ENCODE measurements around the gene ARNT2. TPM values are rescaled to one million over a fixed set of nuclear protein-coding genes. Genes with fewer than 3 reads are reported as not detected.

Gene ARNT2
- total and polyA plus RNA-seq, 4 experiments from 2014 or later: not detected

GRCh38 chr15:80420658-80421057 is 16.5 kb downstream of the ARNT2 start:
- no peak for DNase-seq
- H3K9me3 Mint-ChIP-seq: peaks cover 0 to 2% (median 0%) of the 10 kb centered on the region in 8 donors
- peaks cover 7 to 23% of the 10 kb centered on the region in 2 donors for H3K27me3 Mint-ChIP-seq
- Histone ChIP-seq H3K27ac (ENCODE audit: low read depth, low read length) (no peak overlapping the region), H3K27me3 (ENCODE audit: insufficient read depth, low read length) (no peaks in the 10 kb centered on the region), H3K9me3 (ENCODE audit: control insufficient read depth in 1 of 2, low read length in 2 of 2) (no peaks in the 10 kb centered on the region), H3K4me1 (ENCODE audit: insufficient read depth, low read length) (no peaks in the 10 kb centered on the region), H3K36me3 (ENCODE audit: insufficient read depth, low read length) (no peaks in the 10 kb centered on the region), H3K4me3 (ENCODE audit: low read length in 2 of 2) (no peak overlapping the region)
- H3K36me3 Mint-ChIP-seq: no peaks in the 10 kb centered on the region
- H3K27ac Mint-ChIP-seq: no peak overlapping the region
- ChIA-PET POLR2A (ENCODE audit: partially characterized antibody) (no interaction called here), CTCF (ENCODE audit: partially characterized antibody) (no interaction called here)
- H3K4me1 Mint-ChIP-seq: no peaks in the 10 kb centered on the region
- intact Hi-C loops (cut with micrococcal nuclease): no loop called here
- no peak overlapping the region for H3K4me3 Mint-ChIP-seq

- peaks cover 0 to 2% (median 0%) of the 10 kb centered on the region in 8 donors for H3K9me3 Mint-ChIP-seq
- H3K27ac Mint-ChIP-seq: no peak overlapping the region
- Histone ChIP-seq H3K4me3 (ENCODE audit: low read length in 2 of 2) (no peak overlapping the region), H3K4me1 (ENCODE audit: insufficient read depth, low read length) (no peaks in the 10 kb centered on the region), H3K27me3 (ENCODE audit: insufficient read depth, low read length) (no peaks in the 10 kb centered on the region), H3K36me3 (ENCODE audit: insufficient read depth, low read length) (no peaks in the 10 kb centered on the region), H3K27ac (ENCODE audit: low read depth, low read length) (no peak overlapping the region), H3K9me3 (ENCODE audit: control insufficient read depth in 1 of 2, low read length in 2 of 2) (no peaks in the 10 kb centered on the region)
- CTCF ChIA-PET (ENCODE audit: partially characterized antibody): no interaction called here
- intact Hi-C loops (cut with micrococcal nuclease): no loop called here
- no peak for DNase-seq
- H3K4me3 Mint-ChIP-seq: no peak overlapping the region
- peaks cover 8 to 11% of the 10 kb centered on the region in 2 donors for H3K27me3 Mint-ChIP-seq
- POLR2A ChIA-PET (ENCODE audit: partially characterized antibody): no interaction called here
- H3K36me3 Mint-ChIP-seq: no peaks in the 10 kb centered on the region
- H3K4me1 Mint-ChIP-seq: no peaks in the 10 kb centered on the region
Observed at GRCh38 chr15:80423215-80423614, 19.0 kb downstream of the ARNT2 start.

GRCh38 chr15:80424381-80424780 is 20.2 kb downstream of the ARNT2 start:
- intact Hi-C loops (cut with micrococcal nuclease): no loop called here
- no peaks in the 10 kb centered on the region for H3K36me3 Mint-ChIP-seq
- H3K9me3 ChIP-seq (ENCODE audit: control insufficient read depth in 1 of 2, low read length in 2 of 2): no peaks in the 10 kb centered on the region
- DNase-seq: no peak
- H3K27me3 Mint-ChIP-seq: peaks cover 3 to 7% of the 10 kb centered on the region in 2 donors
- H3K4me3 Mint-ChIP-seq: no peak overlapping the region
- no peaks in the 10 kb centered on the region for H3K4me1 ChIP-seq (ENCODE audit: insufficient read depth, low read length)
- H3K27ac ChIP-seq (ENCODE audit: low read depth, low read length): no peak overlapping the region
- CTCF ChIA-PET (ENCODE audit: partially characterized antibody): no interaction called here
- no peaks in the 10 kb centered on the region for H3K36me3 ChIP-seq (ENCODE audit: insufficient read depth, low read length)
- no peaks in the 10 kb centered on the region for H3K4me1 Mint-ChIP-seq
- H3K27ac Mint-ChIP-seq: no peak overlapping the region
- peaks cover 0 to under 1% (median 0%) of the 10 kb centered on the region in 8 donors for H3K9me3 Mint-ChIP-seq
- H3K4me3 ChIP-seq (ENCODE audit: low read length in 2 of 2): no peak overlapping the region
- POLR2A ChIA-PET (ENCODE audit: partially characterized antibody): no interaction called here
- no peaks in the 10 kb centered on the region for H3K27me3 ChIP-seq (ENCODE audit: insufficient read depth, low read length)

- Histone ChIP-seq H3K9me3 (ENCODE audit: control insufficient read depth in 1 of 2, low read length in 2 of 2) (no peaks in the 10 kb centered on the region), H3K27me3 (ENCODE audit: insufficient read depth, low read length) (no peaks in the 10 kb centered on the region), H3K4me1 (ENCODE audit: insufficient read depth, low read length) (no peaks in the 10 kb centered on the region), H3K27ac (ENCODE audit: low read depth, low read length) (no peak overlapping the region), H3K4me3 (ENCODE audit: low read length in 2 of 2) (no peak overlapping the region), H3K36me3 (ENCODE audit: insufficient read depth, low read length) (no peaks in the 10 kb centered on the region)
- Mint-ChIP-seq H3K4me3 (no peak overlapping the region), H3K27me3 (peaks cover 5 to 12% of the 10 kb centered on the region in 2 donors), H3K36me3 (no peaks in the 10 kb centered on the region), H3K27ac (no peak overlapping the region), H3K4me1 (no peaks in the 10 kb centered on the region), H3K9me3 (no peaks in the 10 kb centered on the region)
- DNase-seq: no peak
- intact Hi-C loops (cut with micrococcal nuclease): no loop called here
- ChIA-PET CTCF (ENCODE audit: partially characterized antibody) (no interaction called here), POLR2A (ENCODE audit: partially characterized antibody) (no interaction called here)
Observed at GRCh38 chr15:80426316-80426715, 22.1 kb downstream of the ARNT2 start.

- Mint-ChIP-seq H3K36me3 (no peaks in the 10 kb centered on the region), H3K27ac (no peak overlapping the region), H3K4me1 (no peaks in the 10 kb centered on the region), H3K4me3 (no peak overlapping the region), H3K9me3 (peaks cover 0 to under 1% (median 0%) of the 10 kb centered on the region in 8 donors), H3K27me3 (peaks cover 2 to 19% of the 10 kb centered on the region in 2 donors)
- Histone ChIP-seq H3K27me3 (ENCODE audit: insufficient read depth, low read length) (no peaks in the 10 kb centered on the region), H3K4me1 (ENCODE audit: insufficient read depth, low read length) (no peaks in the 10 kb centered on the region), H3K36me3 (ENCODE audit: insufficient read depth, low read length) (no peaks in the 10 kb centered on the region), H3K4me3 (ENCODE audit: low read length in 2 of 2) (no peak overlapping the region), H3K9me3 (ENCODE audit: control insufficient read depth in 1 of 2, low read length in 2 of 2) (no peaks in the 10 kb centered on the region), H3K27ac (ENCODE audit: low read depth, low read length) (no peak overlapping the region)
- no peak for DNase-seq
- ChIA-PET POLR2A (ENCODE audit: partially characterized antibody) (no interaction called here), CTCF (ENCODE audit: partially characterized antibody) (interaction anchor here (0.9 kb wide), 1 partner anchor 11 kb away, joined by 3 read pairs; no protein-coding TSS in a partner anchor)
- intact Hi-C loops (cut with micrococcal nuclease): no loop called here
Observed at GRCh38 chr15:80429964-80430363, 25.8 kb downstream of the ARNT2 start.

GRCh38 chr15:80431635-80432344 is 27.6 kb downstream of the ARNT2 start:
- peaks cover 0 to 2% (median 0%) of the 10 kb centered on the region in 8 donors for H3K9me3 Mint-ChIP-seq
- H3K4me3 Mint-ChIP-seq: no peak overlapping the region
- H3K36me3 ChIP-seq (ENCODE audit: insufficient read depth, low read length): no peaks in the 10 kb centered on the region
- H3K4me1 Mint-ChIP-seq: no peaks in the 10 kb centered on the region
- H3K4me1 ChIP-seq (ENCODE audit: insufficient read depth, low read length): no peaks in the 10 kb centered on the region
- CTCF ChIA-PET (ENCODE audit: partially characterized antibody): no interaction called here
- no peak for DNase-seq
- no peak overlapping the region for H3K27ac ChIP-seq (ENCODE audit: low read depth, low read length)
- no peak overlapping the region for H3K27ac Mint-ChIP-seq
- intact Hi-C loops (cut with micrococcal nuclease): no loop called here
- POLR2A ChIA-PET (ENCODE audit: partially characterized antibody): no interaction called here
- H3K27me3 Mint-ChIP-seq: peaks cover 4 to 19% of the 10 kb centered on the region in 2 donors
- no peaks in the 10 kb centered on the region for H3K27me3 ChIP-seq (ENCODE audit: insufficient read depth, low read length)
- H3K4me3 ChIP-seq (ENCODE audit: low read length in 2 of 2): no peak overlapping the region
- no peaks in the 10 kb centered on the region for H3K9me3 ChIP-seq (ENCODE audit: control insufficient read depth in 1 of 2, low read length in 2 of 2)
- no peaks in the 10 kb centered on the region for H3K36me3 Mint-ChIP-seq

- no peak overlapping the region for H3K27ac ChIP-seq (ENCODE audit: low read depth, low read length)
- no peaks in the 10 kb centered on the region for H3K27me3 ChIP-seq (ENCODE audit: insufficient read depth, low read length)
- no peak overlapping the region for H3K4me3 Mint-ChIP-seq
- peaks cover 0 to 2% (median 0%) of the 10 kb centered on the region in 8 donors for H3K9me3 Mint-ChIP-seq
- ChIA-PET CTCF (ENCODE audit: partially characterized antibody) (no interaction called here), POLR2A (ENCODE audit: partially characterized antibody) (no interaction called here)
- H3K27ac Mint-ChIP-seq: no peak overlapping the region
- DNase-seq: no peak
- H3K36me3 ChIP-seq (ENCODE audit: insufficient read depth, low read length): no peaks in the 10 kb centered on the region
- H3K27me3 Mint-ChIP-seq: peaks cover 7 to 19% of the 10 kb centered on the region in 2 donors
- H3K4me1 ChIP-seq (ENCODE audit: insufficient read depth, low read length): no peaks in the 10 kb centered on the region
- H3K9me3 ChIP-seq (ENCODE audit: control insufficient read depth in 1 of 2, low read length in 2 of 2): no peaks in the 10 kb centered on the region
- intact Hi-C loops (cut with micrococcal nuclease): no loop called here
- no peak overlapping the region for H3K4me3 ChIP-seq (ENCODE audit: low read length in 2 of 2)
- H3K4me1 Mint-ChIP-seq: no peaks in the 10 kb centered on the region
- H3K36me3 Mint-ChIP-seq: no peaks in the 10 kb centered on the region
Observed at GRCh38 chr15:80432345-80432702, 28.1 kb downstream of the ARNT2 start.
